ENCODE results near the gene NEU3.

Gene NEU3, protein sequence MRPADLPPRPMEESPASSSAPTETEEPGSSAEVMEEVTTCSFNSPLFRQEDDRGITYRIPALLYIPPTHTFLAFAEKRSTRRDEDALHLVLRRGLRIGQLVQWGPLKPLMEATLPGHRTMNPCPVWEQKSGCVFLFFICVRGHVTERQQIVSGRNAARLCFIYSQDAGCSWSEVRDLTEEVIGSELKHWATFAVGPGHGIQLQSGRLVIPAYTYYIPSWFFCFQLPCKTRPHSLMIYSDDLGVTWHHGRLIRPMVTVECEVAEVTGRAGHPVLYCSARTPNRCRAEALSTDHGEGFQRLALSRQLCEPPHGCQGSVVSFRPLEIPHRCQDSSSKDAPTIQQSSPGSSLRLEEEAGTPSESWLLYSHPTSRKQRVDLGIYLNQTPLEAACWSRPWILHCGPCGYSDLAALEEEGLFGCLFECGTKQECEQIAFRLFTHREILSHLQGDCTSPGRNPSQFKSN

DNA sequence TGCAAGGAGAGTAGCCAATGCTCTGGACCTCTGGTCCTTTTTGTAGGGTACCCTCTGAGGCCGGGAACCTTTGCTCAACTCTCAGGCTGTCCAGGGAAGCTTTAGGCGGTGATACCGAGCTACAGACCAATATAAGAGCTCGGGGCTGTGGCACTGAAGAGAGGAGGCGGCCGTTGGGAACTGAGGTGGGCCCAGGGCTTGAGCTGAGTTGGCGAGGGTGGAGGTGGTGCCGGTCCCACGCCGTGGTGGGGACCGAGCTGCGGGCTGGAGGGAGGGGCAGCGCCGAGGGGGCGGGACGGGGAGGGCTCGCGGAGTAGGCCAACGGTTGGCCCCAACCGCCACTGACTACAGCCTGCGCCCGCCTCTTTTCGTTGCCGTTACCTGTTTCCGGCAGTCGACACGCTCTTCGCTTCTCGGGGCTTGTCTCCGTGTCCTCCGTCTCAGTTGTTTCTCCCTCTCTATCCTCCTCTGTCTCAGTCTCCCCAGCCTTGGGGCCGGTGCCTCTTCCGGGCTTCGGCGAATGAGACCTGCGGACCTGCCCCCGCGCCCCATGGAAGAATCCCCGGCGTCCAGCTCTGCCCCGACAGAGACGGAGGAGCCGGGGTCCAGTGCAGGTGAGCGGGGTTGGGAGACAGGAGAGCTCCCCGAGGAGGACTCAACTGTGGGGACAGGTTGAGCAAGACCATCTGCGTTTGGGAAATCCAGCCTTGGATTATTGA, at the start of gene NEU3:
NEU3 (plus strand) TSS at position 393 of the 719 bp plus-strand sequence; CDS start at position 521, 128 bp downstream.
- peak within 1 kb of the TSS; percentile 63 to 90 for H3K4me3 ChIP-seq (ENCODE audit: low read depth in 1 of 2, low read length in 2 of 2)
- no peaks in the 10 kb centered on the region for H3K9me3 ChIP-seq (ENCODE audit: low read length)
- peak within 1 kb of the TSS; percentile 4 for H3K27ac ChIP-seq (ENCODE audit: low read depth, low read length)
- peak within 1 kb of the TSS; percentile 90 for H3K9ac ChIP-seq (ENCODE audit: low read length)
- H3K27me3 ChIP-seq (ENCODE audit: control insufficient read depth in 1 of 2, insufficient read depth in 2 of 2, low read length in 2 of 2): no peaks in the 10 kb centered on the region
- no peaks in the 10 kb centered on the region for H3K4me1 ChIP-seq (ENCODE audit: insufficient read depth, low read length)
- no peaks in the 10 kb centered on the region for H3K36me3 ChIP-seq (ENCODE audit: insufficient read depth, low read length)

DNA sequence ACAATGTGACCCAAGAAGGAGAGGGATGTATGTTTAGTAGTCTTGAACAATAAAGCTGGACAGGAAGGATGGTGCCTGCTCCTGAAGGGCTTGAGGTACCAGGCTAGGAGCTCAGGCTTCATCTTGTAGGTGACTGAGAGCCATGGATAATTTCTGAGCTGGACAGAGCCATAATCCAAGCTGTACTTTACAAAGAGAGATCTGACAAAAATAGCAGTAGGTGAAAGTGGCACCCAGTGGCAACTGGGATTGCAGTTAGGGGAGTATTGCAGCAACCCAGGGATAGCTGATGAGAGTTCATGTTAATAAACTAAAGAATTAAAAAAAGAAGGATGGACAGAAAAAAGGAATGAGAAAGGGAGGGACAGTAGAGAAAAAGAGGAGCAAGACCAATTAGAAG, 47.2 kb upstream of the NEU3 start:
- Histone ChIP-seq H3K9me3 (ENCODE audit: low read length) (no peaks in the 10 kb centered on the region), H3K27ac (ENCODE audit: low read depth, low read length) (no peak overlapping the region), H3K36me3 (ENCODE audit: insufficient read depth, low read length) (peaks cover 46% of the 10 kb centered on the region), H3K27me3 (ENCODE audit: control insufficient read depth in 1 of 2, insufficient read depth in 2 of 2, low read length in 2 of 2) (no peaks in the 10 kb centered on the region), H3K9ac (ENCODE audit: low read length) (no peak overlapping the region), H3K4me3 (ENCODE audit: low read depth in 1 of 2, low read length in 2 of 2) (no peak overlapping the region), H3K4me1 (ENCODE audit: insufficient read depth, low read length) (no peaks in the 10 kb centered on the region)

DNA sequence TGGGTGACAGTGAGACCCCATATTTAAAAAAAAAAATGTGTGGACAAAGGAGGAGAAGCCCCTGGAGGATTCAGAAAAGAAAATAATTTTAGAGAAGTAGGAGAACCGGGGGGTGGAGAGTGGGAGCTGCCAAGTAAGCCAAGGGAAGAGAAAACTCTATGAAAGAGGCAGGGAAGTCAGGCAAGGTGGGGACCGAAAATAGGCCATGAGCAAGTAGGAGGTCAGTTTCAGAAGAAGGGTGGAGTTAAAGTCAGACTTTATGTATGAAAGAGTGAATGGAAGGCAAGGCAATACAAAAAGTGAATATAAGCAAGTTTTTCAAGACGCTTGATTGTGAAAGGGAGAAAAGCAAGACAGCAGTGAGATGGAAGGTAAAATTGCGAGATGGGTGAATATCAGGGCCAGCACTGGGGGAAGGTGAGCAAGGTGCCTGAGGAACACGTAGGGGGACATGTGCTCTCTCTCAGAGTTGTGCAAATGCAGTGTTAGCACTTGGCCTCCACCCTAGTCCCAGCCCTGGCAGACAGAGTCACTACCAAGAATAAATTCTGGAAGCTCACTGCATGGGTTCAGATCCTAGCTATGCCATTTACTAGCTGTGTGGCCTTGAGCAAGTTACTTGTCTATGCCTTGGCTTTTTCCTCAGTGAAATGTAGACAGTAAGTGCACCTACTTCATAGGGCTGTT, 46.5 kb upstream of the NEU3 start:
- peaks cover 39% of the 10 kb centered on the region for H3K36me3 ChIP-seq (ENCODE audit: insufficient read depth, low read length)
- H3K4me3 ChIP-seq (ENCODE audit: low read depth in 1 of 2, low read length in 2 of 2): no peak overlapping the region
- no peak overlapping the region for H3K9ac ChIP-seq (ENCODE audit: low read length)
- no peak overlapping the region for H3K27ac ChIP-seq (ENCODE audit: low read depth, low read length)
- H3K4me1 ChIP-seq (ENCODE audit: insufficient read depth, low read length): no peaks in the 10 kb centered on the region
- H3K9me3 ChIP-seq (ENCODE audit: low read length): no peaks in the 10 kb centered on the region
- H3K27me3 ChIP-seq (ENCODE audit: control insufficient read depth in 1 of 2, insufficient read depth in 2 of 2, low read length in 2 of 2): no peaks in the 10 kb centered on the region

DNA sequence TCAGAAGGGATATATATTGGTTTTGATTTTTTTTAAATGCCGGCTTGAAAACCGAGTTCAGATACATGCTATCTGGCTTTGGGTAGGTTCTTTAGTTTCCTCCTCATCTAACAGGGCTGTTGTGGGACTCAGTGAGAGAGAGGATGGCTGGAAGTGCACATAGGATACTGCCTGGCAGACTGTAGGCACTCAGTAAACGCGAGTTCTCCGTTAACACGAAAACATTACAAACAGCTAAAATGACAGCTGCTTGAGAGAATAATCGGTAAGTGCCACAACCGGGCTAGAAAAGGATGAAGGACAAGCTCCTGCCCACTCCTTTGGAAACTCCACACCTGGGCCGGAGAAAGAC, 40.2 kb upstream of the NEU3 start:
- H3K4me1 ChIP-seq (ENCODE audit: insufficient read depth, low read length): peaks cover 21% of the 10 kb centered on the region
- peaks cover 5% of the 10 kb centered on the region for H3K36me3 ChIP-seq (ENCODE audit: insufficient read depth, low read length)
- no peaks in the 10 kb centered on the region for H3K27me3 ChIP-seq (ENCODE audit: control insufficient read depth in 1 of 2, insufficient read depth in 2 of 2, low read length in 2 of 2)
- no peaks in the 10 kb centered on the region for H3K9me3 ChIP-seq (ENCODE audit: low read length)
- H3K9ac ChIP-seq (ENCODE audit: low read length): peak overlapping the region; percentile 52
- H3K27ac ChIP-seq (ENCODE audit: low read depth, low read length): peak overlapping the region; percentile 19
- peak overlapping the region; percentile 67 to 97 for H3K4me3 ChIP-seq (ENCODE audit: low read depth in 1 of 2, low read length in 2 of 2)

DNA sequence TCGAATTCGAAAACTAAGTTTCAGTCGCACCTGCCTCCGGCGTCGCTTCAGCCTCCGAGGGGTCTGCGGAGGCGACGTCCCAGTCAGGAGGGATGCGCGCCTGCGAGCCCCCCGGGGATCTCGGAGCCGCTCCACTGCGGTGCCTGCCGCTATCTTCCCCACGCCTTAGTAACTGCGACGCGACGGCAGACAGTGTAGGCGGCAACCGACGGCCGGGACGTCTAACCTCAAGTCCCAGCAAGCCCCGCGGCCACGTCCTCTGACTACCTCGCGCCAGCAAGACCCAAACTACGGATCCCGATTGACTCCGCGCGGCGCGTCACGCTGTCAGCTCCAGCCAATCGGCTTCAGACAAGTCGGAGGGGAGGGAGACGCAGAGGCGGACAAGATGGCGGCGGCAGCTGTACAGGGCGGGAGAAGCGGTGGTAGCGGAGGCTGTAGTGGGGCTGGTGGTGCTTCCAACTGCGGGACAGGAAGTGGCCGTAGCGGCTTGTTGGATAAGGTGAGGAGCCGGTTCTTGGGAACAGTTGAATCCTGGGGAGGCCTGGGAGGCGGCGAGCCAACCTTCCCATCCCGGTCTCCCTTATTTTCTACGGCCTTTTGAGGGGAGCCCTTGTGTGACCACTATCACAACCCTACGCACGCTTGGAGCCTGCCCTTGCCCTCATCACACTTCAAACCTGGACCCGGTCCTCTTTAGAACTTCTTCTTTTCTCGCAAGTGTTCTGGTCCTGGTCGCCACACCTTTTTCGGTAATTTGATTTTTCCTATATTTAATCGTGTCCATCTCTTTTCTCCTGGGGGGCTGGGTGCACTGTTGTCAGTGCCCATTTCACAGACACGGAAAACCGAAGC, 39.6 kb upstream of the NEU3 start, which contains the start of the genes SPCS2 and XRRA1:
SPCS2 (plus strand) TSS at position 369 of the 855 bp plus-strand sequence; CDS start at position 389, 20 bp downstream.
XRRA1 (minus strand) TSS at position 194 of the 855 bp plus-strand sequence. CDS start 8,213 bp downstream, outside the sequence.
- no peaks in the 10 kb centered on the region for H3K27me3 ChIP-seq (ENCODE audit: control insufficient read depth in 1 of 2, insufficient read depth in 2 of 2, low read length in 2 of 2)
- H3K4me3 ChIP-seq (ENCODE audit: low read depth in 1 of 2, low read length in 2 of 2): peak within 1 kb of the TSS; percentile 67 to 97
- H3K9ac ChIP-seq (ENCODE audit: low read length): peak within 1 kb of the TSS; percentile 88
- H3K36me3 ChIP-seq (ENCODE audit: insufficient read depth, low read length): peaks cover 5% of the 10 kb centered on the region
- peaks cover 21% of the 10 kb centered on the region for H3K4me1 ChIP-seq (ENCODE audit: insufficient read depth, low read length)
- no peaks in the 10 kb centered on the region for H3K9me3 ChIP-seq (ENCODE audit: low read length)
- H3K27ac ChIP-seq (ENCODE audit: low read depth, low read length): peak within 1 kb of the TSS; percentile 35

DNA sequence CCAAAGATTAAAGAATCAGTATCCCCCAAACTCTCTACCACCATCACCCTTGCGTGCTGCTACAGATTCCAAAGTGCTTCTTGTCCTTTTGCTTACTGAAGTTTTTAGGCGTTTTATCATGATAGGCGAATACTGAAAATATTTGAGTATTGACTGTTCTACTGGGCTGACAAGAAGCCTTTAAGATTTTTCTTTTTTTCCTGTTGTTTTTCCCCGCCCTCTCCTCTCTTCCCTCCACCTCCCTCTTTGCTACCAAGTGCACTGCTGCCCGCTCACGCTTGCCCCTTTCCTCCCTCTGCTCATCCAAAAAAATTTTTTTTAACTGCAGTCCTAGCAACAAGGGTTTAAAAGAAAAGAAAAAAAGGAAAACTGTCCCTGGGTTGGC, 39.0 kb upstream of the NEU3 start:
- H3K9ac ChIP-seq (ENCODE audit: low read length): peak overlapping the region; percentile 88
- H3K27me3 ChIP-seq (ENCODE audit: control insufficient read depth in 1 of 2, insufficient read depth in 2 of 2, low read length in 2 of 2): no peaks in the 10 kb centered on the region
- peaks cover 5% of the 10 kb centered on the region for H3K36me3 ChIP-seq (ENCODE audit: insufficient read depth, low read length)
- peaks cover 21% of the 10 kb centered on the region for H3K4me1 ChIP-seq (ENCODE audit: insufficient read depth, low read length)
- peak overlapping the region; percentile 35 for H3K27ac ChIP-seq (ENCODE audit: low read depth, low read length)
- H3K9me3 ChIP-seq (ENCODE audit: low read length): no peaks in the 10 kb centered on the region
- peak overlapping the region; percentile 67 to 97 for H3K4me3 ChIP-seq (ENCODE audit: low read depth in 1 of 2, low read length in 2 of 2)

DNA sequence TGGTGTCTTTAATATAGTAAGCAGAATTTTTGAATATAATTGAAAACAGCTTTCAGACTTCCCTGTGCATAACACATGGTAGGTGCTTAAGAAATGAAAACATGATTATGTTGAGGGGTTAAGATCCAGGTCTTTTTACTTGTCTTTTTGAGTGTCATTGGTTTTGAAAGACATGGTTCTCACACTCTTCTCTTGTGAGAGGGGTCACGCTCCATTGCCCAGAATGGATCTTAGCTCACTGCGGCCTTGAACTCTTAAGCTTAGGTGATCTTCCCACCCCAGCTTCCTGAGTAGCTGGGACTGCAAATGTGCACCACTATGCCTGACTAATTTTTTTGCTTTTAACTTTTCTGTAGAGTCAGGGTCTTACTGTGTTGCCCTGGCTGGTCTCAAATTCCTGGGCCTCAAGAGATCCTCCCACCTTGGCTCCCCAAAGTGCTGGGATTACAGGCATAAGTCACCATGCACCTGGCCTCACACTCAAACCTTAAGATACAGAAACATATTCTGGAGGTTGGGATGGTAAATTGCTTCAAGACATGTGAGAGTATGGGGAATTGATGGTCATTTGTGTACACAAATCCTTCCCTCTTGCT, 38.3 kb upstream of the NEU3 start:
- Histone ChIP-seq H3K36me3 (ENCODE audit: insufficient read depth, low read length) (peaks cover 5% of the 10 kb centered on the region), H3K4me1 (ENCODE audit: insufficient read depth, low read length) (peaks cover 21% of the 10 kb centered on the region), H3K9ac (ENCODE audit: low read length) (peak overlapping the region; percentile 88), H3K4me3 (ENCODE audit: low read depth in 1 of 2, low read length in 2 of 2) (peak overlapping the region; percentile 67 to 97), H3K27me3 (ENCODE audit: control insufficient read depth in 1 of 2, insufficient read depth in 2 of 2, low read length in 2 of 2) (no peaks in the 10 kb centered on the region), H3K9me3 (ENCODE audit: low read length) (no peaks in the 10 kb centered on the region), H3K27ac (ENCODE audit: low read depth, low read length) (no peak overlapping the region)

DNA sequence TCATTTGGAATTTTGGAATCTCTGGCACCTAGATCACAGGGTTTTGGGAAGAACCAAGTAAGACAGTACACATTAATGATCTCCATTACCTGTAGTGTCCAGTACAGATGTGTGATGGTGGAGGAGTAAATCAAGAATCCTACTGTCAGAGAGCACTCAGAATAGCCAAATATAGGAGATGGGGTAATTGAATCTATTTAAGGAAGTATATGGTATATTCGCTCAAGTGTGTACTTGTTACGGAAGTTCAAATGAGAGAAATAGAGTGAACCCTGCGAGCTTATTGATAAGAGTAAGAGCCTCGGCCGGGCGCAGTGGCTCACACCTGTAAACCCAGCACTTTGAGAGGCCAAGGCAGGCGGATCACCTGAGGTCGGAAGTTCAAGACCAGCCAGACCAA, 37.5 kb upstream of the NEU3 start:
- H3K9ac ChIP-seq (ENCODE audit: low read length): no peak overlapping the region
- no peak overlapping the region for H3K4me3 ChIP-seq (ENCODE audit: low read depth in 1 of 2, low read length in 2 of 2)
- peaks cover 5% of the 10 kb centered on the region for H3K36me3 ChIP-seq (ENCODE audit: insufficient read depth, low read length)
- H3K27ac ChIP-seq (ENCODE audit: low read depth, low read length): no peak overlapping the region
- peaks cover 21% of the 10 kb centered on the region for H3K4me1 ChIP-seq (ENCODE audit: insufficient read depth, low read length)
- no peaks in the 10 kb centered on the region for H3K9me3 ChIP-seq (ENCODE audit: low read length)
- no peaks in the 10 kb centered on the region for H3K27me3 ChIP-seq (ENCODE audit: control insufficient read depth in 1 of 2, insufficient read depth in 2 of 2, low read length in 2 of 2)

DNA sequence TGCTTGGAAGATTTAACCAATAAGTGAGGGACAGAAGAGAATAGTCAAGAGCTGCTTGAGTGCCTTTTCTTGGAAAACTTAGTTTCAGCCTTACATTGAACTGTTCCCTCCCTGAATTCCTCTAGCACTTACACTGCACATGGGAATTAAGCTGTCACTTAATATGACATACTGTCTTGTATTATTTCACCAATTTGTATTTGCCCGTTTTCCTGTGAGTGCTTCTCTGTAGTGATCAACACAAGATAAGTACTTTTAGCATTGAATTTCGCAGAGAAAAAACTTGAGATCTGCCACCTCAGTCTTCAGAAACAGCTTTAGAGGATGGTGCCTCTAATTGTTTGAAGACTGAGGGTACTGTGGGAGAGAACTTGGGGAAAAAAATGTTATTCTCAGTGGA, 36.0 kb upstream of the NEU3 start:
- Histone ChIP-seq H3K27ac (ENCODE audit: low read depth, low read length) (no peak overlapping the region), H3K36me3 (ENCODE audit: insufficient read depth, low read length) (peaks cover 5% of the 10 kb centered on the region), H3K4me1 (ENCODE audit: insufficient read depth, low read length) (peaks cover 23% of the 10 kb centered on the region), H3K27me3 (ENCODE audit: control insufficient read depth in 1 of 2, insufficient read depth in 2 of 2, low read length in 2 of 2) (no peaks in the 10 kb centered on the region), H3K4me3 (ENCODE audit: low read depth in 1 of 2, low read length in 2 of 2) (no peak overlapping the region), H3K9me3 (ENCODE audit: low read length) (no peaks in the 10 kb centered on the region), H3K9ac (ENCODE audit: low read length) (no peak overlapping the region)

DNA sequence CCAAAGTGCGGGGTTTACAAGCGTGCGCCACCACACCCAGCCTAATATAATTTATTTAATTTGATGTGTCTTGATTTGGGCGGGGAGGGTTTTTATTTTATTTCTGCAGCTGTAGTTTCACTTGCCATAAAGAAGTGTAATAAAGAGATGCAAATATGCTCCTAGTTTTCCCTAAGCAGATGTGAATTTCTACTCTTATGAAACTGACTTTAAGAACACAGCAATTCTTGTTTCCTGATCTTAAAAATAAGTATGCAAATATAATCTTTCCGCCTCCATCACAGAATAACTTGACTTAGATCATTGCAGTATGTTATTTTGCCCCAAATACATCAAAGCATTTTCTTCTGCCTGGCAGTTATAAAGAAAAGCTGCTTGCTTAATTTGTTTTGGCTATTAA, 35.3 kb upstream of the NEU3 start:
- no peak overlapping the region for H3K9ac ChIP-seq (ENCODE audit: low read length)
- peaks cover 27% of the 10 kb centered on the region for H3K4me1 ChIP-seq (ENCODE audit: insufficient read depth, low read length)
- peaks cover 5% of the 10 kb centered on the region for H3K36me3 ChIP-seq (ENCODE audit: insufficient read depth, low read length)
- H3K9me3 ChIP-seq (ENCODE audit: low read length): no peaks in the 10 kb centered on the region
- H3K27me3 ChIP-seq (ENCODE audit: control insufficient read depth in 1 of 2, insufficient read depth in 2 of 2, low read length in 2 of 2): no peaks in the 10 kb centered on the region
- no peak overlapping the region for H3K27ac ChIP-seq (ENCODE audit: low read depth, low read length)
- no peak overlapping the region for H3K4me3 ChIP-seq (ENCODE audit: low read depth in 1 of 2, low read length in 2 of 2)

All from muscle layer of colon (tissue), 2 donors.